HG03575 (cell line): ENCODE results near the gene DNAJB4.
"Not testable (repeated sequence)": the region's sequence is repeated elsewhere in the genome, so short reads cannot be mapped to it uniquely, and the experiment has no call there.

Experiments
- ATAC-seq: cut with Tn5 transposase; IDR thresholded peaks from one replicate; pipeline ENCODE4 v1.9.1; 2021; ENCODE audit not compliant: unreplicated experiment, insufficient number of reproducible peaks, low FRiP score; ENCODE audit errors: extremely low read depth

Gene DNAJB4

GRCh38 chr1:77987919-77988318 is 16.8 kb upstream of the DNAJB4 start:
- no peak for ATAC-seq

GRCh38 chr1:77989744-77990143 is 15.0 kb upstream of the DNAJB4 start:
- ATAC-seq = no peak

GRCh38 chr1:77990629-77991204 is 14.0 kb upstream of the DNAJB4 start:
- no peak for ATAC-seq

GRCh38 chr1:77991638-77992037 is 13.1 kb upstream of the DNAJB4 start:
- ATAC-seq = no peak

GRCh38 chr1:77994117-77994705 is 10.5 kb upstream of the DNAJB4 start:
- ATAC-seq = no peak

- ATAC-seq = no peak
These were observed 8.0 kb upstream of the DNAJB4 start for GRCh38 chr1:77996734-77997133.

- not testable (repeated sequence) for ATAC-seq
These were observed 4.2 kb upstream of the DNAJB4 start for GRCh38 chr1:78000536-78000935.

GRCh38 chr1:78003070-78003746 is 1.5 kb upstream of the DNAJB4 start:
- no peak for ATAC-seq

- peak; percentile 19 for ATAC-seq
These were observed 639 bp upstream of the DNAJB4 start for GRCh38 chr1:78003882-78004718.

GRCh38 chr1:78005448-78005722 is 646 bp downstream of the DNAJB4 start:
- ATAC-seq = no peak

GRCh38 chr1:78005755-78006154 is 1.0 kb downstream of the DNAJB4 start:
- no peak for ATAC-seq

GRCh38 chr1:78006521-78006920 is 1.8 kb downstream of the DNAJB4 start:
- no peak for ATAC-seq

GRCh38 chr1:78007677-78008341 is 3.1 kb downstream of the DNAJB4 start:
- no peak for ATAC-seq

GRCh38 chr1:78009276-78009675 is 4.5 kb downstream of the DNAJB4 start:
- ATAC-seq = no peak

GRCh38 chr1:78009836-78010235 is 5.1 kb downstream of the DNAJB4 start:
- no peak for ATAC-seq

GRCh38 chr1:78011050-78011449 is 6.3 kb downstream of the DNAJB4 start:
- no peak for ATAC-seq

GRCh38 chr1:78015148-78015547 is 10.4 kb downstream of the DNAJB4 start:
- ATAC-seq = no peak

GRCh38 chr1:78019024-78019423 is 14.3 kb downstream of the DNAJB4 start:
- no peak for ATAC-seq

GRCh38 chr1:78021134-78021533 is 16.4 kb downstream of the DNAJB4 start:
- not testable (repeated sequence) for ATAC-seq
